Astrocyte (in vitro differentiated cells and primary cell): ENCODE data around the gene LDAF1. TPM values are rescaled to one million over a fixed set of nuclear protein-coding genes. Genes with fewer than 3 reads are reported as not detected.
A peak's percentile ranks its signal among the peaks of the same experiment; 100 is the strongest.
"Not testable (repeated sequence)": the region's sequence is repeated elsewhere in the genome, so short reads cannot be mapped to it uniquely, and the experiment has no call there.

Experiments used
- DNase-seq: peaks from one replicate; pipeline ENCODE4 v3.0.0-alpha.2; 2010; ENCODE audit warnings: low read depth
- FAIRE-seq: peaks from 2 replicates; lab custom pipeline; 2011; peaks lifted over from hg19 to GRCh38; lab: Jason Lieb, UNC
- H2AFZ ChIP-seq: 2 replicates; pipeline ENCODE4 v1.6.0; 2012; ENCODE audit warnings: low read depth, low read length, inconsistent platforms
- H3K27ac ChIP-seq: 2 replicates; pipeline ENCODE4 v1.5.1; 2011; ENCODE audit warnings: low read depth, low read length, inconsistent platforms
- H3K27me3 ChIP-seq: 2 replicates; pipeline ENCODE4 v1.6.0; 2011; ENCODE audit warnings: low read length, inconsistent platforms; ENCODE audit not compliant: insufficient read depth
- H3K36me3 ChIP-seq: 2 replicates; pipeline ENCODE4 v1.5.1; 2011; ENCODE audit warnings: low read length, inconsistent platforms; ENCODE audit not compliant: insufficient read depth
- H3K4me1 ChIP-seq: 2 replicates; pipeline ENCODE4 v1.5.1; 2011; ENCODE audit warnings: low read length, inconsistent platforms; ENCODE audit not compliant: insufficient read depth
- H3K4me2 ChIP-seq: 2 replicates; pipeline ENCODE4 v1.6.0; 2012; ENCODE audit warnings: low read length, inconsistent platforms
- H3K4me3 ChIP-seq: 2 replicates; pipeline ENCODE4 v1.5.1; 2011; ENCODE audit warnings: low read depth, mild to moderate bottlenecking, low read length, inconsistent platforms; ENCODE audit not compliant: insufficient read depth
- H3K79me2 ChIP-seq: 2 replicates; pipeline ENCODE4 v1.6.0; 2012; ENCODE audit warnings: mild to moderate bottlenecking, low read length, inconsistent platforms; ENCODE audit not compliant: insufficient read depth
- H3K9ac ChIP-seq: 2 replicates; pipeline ENCODE4 v1.6.0; 2012; ENCODE audit warnings: mild to moderate bottlenecking, low read length, inconsistent platforms
- H3K9me3 ChIP-seq: 2 replicates; pipeline ENCODE4 v1.5.1; 2012; ENCODE audit warnings: low read depth, mild to moderate bottlenecking, low read length, inconsistent platforms; ENCODE audit not compliant: insufficient read depth
- H4K20me1 ChIP-seq: 2 replicates; pipeline ENCODE4 v1.6.0; 2012; ENCODE audit warnings: low read length, inconsistent platforms; ENCODE audit not compliant: insufficient read depth
- H3K27ac Mint-ChIP-seq: one replicate; pipeline ENCODE4 v1.8.0; 2021; ENCODE audit warnings: mild to moderate bottlenecking, mixed read lengths; ENCODE audit not compliant: unreplicated experiment
- H3K27me3 Mint-ChIP-seq: one replicate; pipeline ENCODE4 v1.8.0; 2021; ENCODE audit warnings: low read depth, mixed read lengths; ENCODE audit not compliant: unreplicated experiment
- H3K36me3 Mint-ChIP-seq: one replicate; pipeline ENCODE4 v1.8.0; 2021; ENCODE audit warnings: low read depth, mixed read lengths; ENCODE audit not compliant: unreplicated experiment
- H3K4me1 Mint-ChIP-seq: one replicate; pipeline ENCODE4 v1.8.0; 2021; ENCODE audit warnings: low read depth, mixed read lengths; ENCODE audit not compliant: unreplicated experiment
- H3K4me3 Mint-ChIP-seq: one replicate; pipeline ENCODE4 v1.8.0; 2021; ENCODE audit warnings: mild to moderate bottlenecking, moderate library complexity, mixed read lengths; ENCODE audit not compliant: unreplicated experiment
- H3K9me3 Mint-ChIP-seq: one replicate; pipeline ENCODE4 v1.8.0; 2021; ENCODE audit warnings: mild to moderate bottlenecking, mixed read lengths; ENCODE audit not compliant: unreplicated experiment
- CTCF ChIP-seq: IDR thresholded peaks from 2 replicates; pipeline ENCODE4 v1.5.1; 2011; ENCODE audit warnings: low read depth, mild to moderate bottlenecking, inconsistent platforms, low read length, moderate library complexity; ENCODE audit not compliant: insufficient read depth
- EZH2 ChIP-seq: IDR thresholded peaks from 2 replicates; pipeline ENCODE4 v1.6.1; 2012; ENCODE audit warnings: mild to moderate bottlenecking, low read length, inconsistent platforms; ENCODE audit not compliant: insufficient read depth
- total RNA-seq: library from RNA; stranded (reverse); gene quantifications from 2 replicates; pipeline ENCODE4 v1.2.1, GENCODE V29; 2021

Gene LDAF1
- total RNA-seq, 1 donor from 2014 or later, result 38.6 TPM

GRCh38 chr16:21134053-21134452, 24.4 kb upstream of the LDAF1 start:
- no peak overlapping the region for H3K4me3 ChIP-seq

GRCh38 chr16:21145738-21146137, 12.7 kb upstream of the LDAF1 start:
- H3K27me3 Mint-ChIP-seq, result peaks cover 15% of the 10 kb centered on the region
- Histone ChIP-seq H3K9ac (no peak overlapping the region), H3K27me3 (peaks cover 13% of the 10 kb centered on the region), H3K4me1 (peaks cover 5% of the 10 kb centered on the region), H3K36me3 (no peaks in the 10 kb centered on the region), H2AFZ (no peak overlapping the region), H4K20me1 (no peaks in the 10 kb centered on the region), H3K9me3 (no peaks in the 10 kb centered on the region), H3K4me2 (no peak overlapping the region), H3K4me3 (no peak overlapping the region), H3K79me2 (no peaks in the 10 kb centered on the region), H3K27ac (no peak overlapping the region)
- H3K4me1 Mint-ChIP-seq, result peaks cover 2% of the 10 kb centered on the region
- H3K27ac Mint-ChIP-seq, result no peak overlapping the region
- FAIRE-seq (no peak), DNase-seq (no peak)
- H3K4me3 Mint-ChIP-seq, result no peak overlapping the region
- H3K9me3 Mint-ChIP-seq, result peaks cover 2% of the 10 kb centered on the region
- TF ChIP-seq EZH2 (no peak), CTCF (no peak)
- H3K36me3 Mint-ChIP-seq, result no peaks in the 10 kb centered on the region

More at GRCh38 chr16:21134053-21134452, 24.4 kb upstream of the LDAF1 start:
- Histone ChIP-seq H4K20me1 (no peaks in the 10 kb centered on the region), H3K4me1 (no peaks in the 10 kb centered on the region), H3K27ac (no peak overlapping the region), H3K9me3 (no peaks in the 10 kb centered on the region), H3K27me3 (no peaks in the 10 kb centered on the region), H3K4me2 (no peak overlapping the region), H3K79me2 (no peaks in the 10 kb centered on the region), H2AFZ (no peak overlapping the region), H3K9ac (no peak overlapping the region), H3K36me3 (no peaks in the 10 kb centered on the region)
- Mint-ChIP-seq H3K4me3 (no peak overlapping the region), H3K36me3 (no peaks in the 10 kb centered on the region), H3K4me1 (no peaks in the 10 kb centered on the region), H3K27ac (no peak overlapping the region), H3K9me3 (no peaks in the 10 kb centered on the region), H3K27me3 (peaks cover 14% of the 10 kb centered on the region)
- DNase-seq (no peak), FAIRE-seq (no peak)
- TF ChIP-seq EZH2 (no peak), CTCF (no peak)

- Mint-ChIP-seq H3K4me3 (no peak within 1 kb of the TSS), H3K27ac (peak within 1 kb of the TSS; percentile 4), H3K36me3 (no peaks in the 10 kb centered on the region), H3K9me3 (no peaks in the 10 kb centered on the region), H3K4me1 (peaks cover 2% of the 10 kb centered on the region), H3K27me3 (peaks cover 7% of the 10 kb centered on the region)
- Histone ChIP-seq H3K4me2 (peak within 1 kb of the TSS; percentile 46), H3K4me1 (peaks cover 6% of the 10 kb centered on the region), H3K9me3 (no peaks in the 10 kb centered on the region), H3K79me2 (no peaks in the 10 kb centered on the region), H2AFZ (no peak within 1 kb of the TSS), H3K4me3 (no peak within 1 kb of the TSS), H3K27ac (no peak within 1 kb of the TSS), H3K27me3 (peaks cover 13% of the 10 kb centered on the region), H4K20me1 (no peaks in the 10 kb centered on the region), H3K9ac (no peak within 1 kb of the TSS), H3K36me3 (no peaks in the 10 kb centered on the region)
- DNase-seq, result no peak
- no peak for TF ChIP-seq EZH2
- TF ChIP-seq CTCF, result no peak
- no peak for FAIRE-seq
Observed at GRCh38 chr16:21150375-21151001, 8.0 kb upstream of the LDAF1 start, which contains the start of gene DNAH3. DNAH3 (minus strand) TSS chr16:21150846; CDS start chr16:21150319, 527 bp downstream.

GRCh38 chr16:21152160-21153030, 6.1 kb upstream of the LDAF1 start:
- not testable (repeated sequence) for H3K9me3 Mint-ChIP-seq, H3K4me2 ChIP-seq, H3K4me3 ChIP-seq, H3K4me1 ChIP-seq, H3K27ac Mint-ChIP-seq, DNase-seq, FAIRE-seq, H3K27ac ChIP-seq, H2AFZ ChIP-seq, H3K4me3 Mint-ChIP-seq, H3K36me3 Mint-ChIP-seq, H3K36me3 ChIP-seq, H3K27me3 Mint-ChIP-seq, H3K4me1 Mint-ChIP-seq, H3K9ac ChIP-seq, H4K20me1 ChIP-seq, H3K79me2 ChIP-seq, H3K9me3 ChIP-seq
- peaks cover 13% of the 10 kb centered on the region for H3K27me3 ChIP-seq
